ENCODE measurements around the gene LINC01488.

DNA sequence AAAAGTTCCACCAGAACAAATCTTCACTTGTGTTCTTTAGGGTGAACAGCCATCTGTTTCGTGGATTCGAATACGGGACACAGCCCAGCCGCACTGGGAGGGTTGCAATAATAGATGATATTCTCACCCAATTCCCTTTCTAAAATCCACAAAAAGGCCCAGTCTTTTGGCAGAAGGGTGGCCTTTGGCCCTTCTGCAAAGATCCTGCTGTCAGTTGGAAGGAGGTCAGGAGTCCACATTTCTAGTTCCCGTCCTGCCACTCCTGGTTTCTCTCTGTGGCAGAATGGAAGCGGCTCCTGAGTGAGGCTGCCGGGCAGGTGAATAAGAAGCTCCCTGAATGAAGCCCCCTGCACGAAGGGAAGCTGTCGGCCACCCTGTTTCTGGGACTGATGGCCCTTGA is 11.2 kb upstream of the LINC01488 start:
- TF ChIP-seq POLR2A (IDR thresholded peaks at IDR 0.05) (no peak), POLR2AphosphoS5 (IDR thresholded peaks at IDR 0.05) (no peak), EP300 (IDR thresholded peaks at IDR 0.05) (no peak)
- TF ChIP-seq, protein P1, sequence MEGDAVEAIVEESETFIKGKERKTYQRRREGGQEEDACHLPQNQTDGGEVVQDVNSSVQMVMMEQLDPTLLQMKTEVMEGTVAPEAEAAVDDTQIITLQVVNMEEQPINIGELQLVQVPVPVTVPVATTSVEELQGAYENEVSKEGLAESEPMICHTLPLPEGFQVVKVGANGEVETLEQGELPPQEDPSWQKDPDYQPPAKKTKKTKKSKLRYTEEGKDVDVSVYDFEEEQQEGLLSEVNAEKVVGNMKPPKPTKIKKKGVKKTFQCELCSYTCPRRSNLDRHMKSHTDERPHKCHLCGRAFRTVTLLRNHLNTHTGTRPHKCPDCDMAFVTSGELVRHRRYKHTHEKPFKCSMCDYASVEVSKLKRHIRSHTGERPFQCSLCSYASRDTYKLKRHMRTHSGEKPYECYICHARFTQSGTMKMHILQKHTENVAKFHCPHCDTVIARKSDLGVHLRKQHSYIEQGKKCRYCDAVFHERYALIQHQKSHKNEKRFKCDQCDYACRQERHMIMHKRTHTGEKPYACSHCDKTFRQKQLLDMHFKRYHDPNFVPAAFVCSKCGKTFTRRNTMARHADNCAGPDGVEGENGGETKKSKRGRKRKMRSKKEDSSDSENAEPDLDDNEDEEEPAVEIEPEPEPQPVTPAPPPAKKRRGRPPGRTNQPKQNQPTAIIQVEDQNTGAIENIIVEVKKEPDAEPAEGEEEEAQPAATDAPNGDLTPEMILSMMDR (IDR thresholded peaks at IDR 0.05): no peak

Data from sigmoid colon (tissue), 4 donors.